ENCODE measurements around the gene MSANTD4.

MSANTD4 gene

DNA sequence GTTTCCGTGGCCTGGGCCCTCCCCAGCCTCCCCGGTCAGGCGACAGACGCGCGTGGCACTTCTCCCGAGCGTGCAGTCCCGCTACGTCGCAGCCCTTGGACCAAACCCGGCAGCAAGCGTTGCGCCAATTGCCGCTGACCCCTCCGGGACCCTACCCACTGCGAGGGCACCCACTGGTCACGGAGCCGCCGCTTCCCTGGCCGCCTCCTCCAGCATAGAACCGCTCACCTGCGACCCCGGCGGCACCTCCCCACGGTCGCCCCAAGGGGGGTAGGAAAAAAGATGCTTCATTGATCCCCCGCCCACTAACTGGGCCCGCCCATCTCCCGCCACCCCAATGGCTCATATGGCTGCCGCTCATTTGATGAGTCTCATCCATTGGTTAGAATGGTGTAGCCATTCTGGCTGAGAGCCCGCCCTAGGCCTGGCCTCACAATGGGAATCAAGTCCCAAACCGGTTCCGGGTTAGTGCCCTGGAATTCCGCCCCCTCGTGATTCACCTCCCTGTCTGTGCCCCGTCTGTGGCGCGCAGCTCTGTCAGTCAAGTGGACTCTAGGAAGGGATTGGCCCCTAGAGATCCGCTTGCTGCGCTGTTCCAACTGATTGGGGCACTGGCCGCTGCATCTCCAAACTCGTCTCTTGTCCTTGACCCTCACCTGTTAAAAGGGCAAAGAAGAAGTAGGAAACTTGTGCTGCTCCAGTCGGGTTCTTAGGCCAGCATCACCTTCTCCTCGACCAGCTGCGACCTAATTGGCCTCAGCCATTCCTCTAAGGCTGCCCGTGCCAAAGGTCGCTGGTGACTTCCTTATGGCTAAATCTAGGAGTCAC, at the start of gene MSANTD4:
Gene MSANTD4, minus strand, starts transcription at position 274 of the 828 bp plus-strand sequence. CDS start 11,323 bp downstream, outside the sequence.
- peak within 1 kb of the TSS; percentile 90 for H3K4me3 ChIP-seq (ENCODE audit: low read depth, low read length)
- no peaks in the 10 kb centered on the region for H3K36me3 ChIP-seq (replicated peaks)
- peak; percentile 100 for DNase-seq
- H3K27ac ChIP-seq, result peak within 1 kb of the TSS; percentile 70
- H3K27me3 ChIP-seq (replicated peaks), result no peaks in the 10 kb centered on the region
- in situ Hi-C loops (cut with HindIII; ENCODE audit: low pct_ligation_motif_present, low sequenced_read_pairs), result no loop called here
- TF ChIP-seq, protein P1, sequence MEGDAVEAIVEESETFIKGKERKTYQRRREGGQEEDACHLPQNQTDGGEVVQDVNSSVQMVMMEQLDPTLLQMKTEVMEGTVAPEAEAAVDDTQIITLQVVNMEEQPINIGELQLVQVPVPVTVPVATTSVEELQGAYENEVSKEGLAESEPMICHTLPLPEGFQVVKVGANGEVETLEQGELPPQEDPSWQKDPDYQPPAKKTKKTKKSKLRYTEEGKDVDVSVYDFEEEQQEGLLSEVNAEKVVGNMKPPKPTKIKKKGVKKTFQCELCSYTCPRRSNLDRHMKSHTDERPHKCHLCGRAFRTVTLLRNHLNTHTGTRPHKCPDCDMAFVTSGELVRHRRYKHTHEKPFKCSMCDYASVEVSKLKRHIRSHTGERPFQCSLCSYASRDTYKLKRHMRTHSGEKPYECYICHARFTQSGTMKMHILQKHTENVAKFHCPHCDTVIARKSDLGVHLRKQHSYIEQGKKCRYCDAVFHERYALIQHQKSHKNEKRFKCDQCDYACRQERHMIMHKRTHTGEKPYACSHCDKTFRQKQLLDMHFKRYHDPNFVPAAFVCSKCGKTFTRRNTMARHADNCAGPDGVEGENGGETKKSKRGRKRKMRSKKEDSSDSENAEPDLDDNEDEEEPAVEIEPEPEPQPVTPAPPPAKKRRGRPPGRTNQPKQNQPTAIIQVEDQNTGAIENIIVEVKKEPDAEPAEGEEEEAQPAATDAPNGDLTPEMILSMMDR (IDR thresholded peaks at IDR 0.05; ENCODE audit: low read depth, low read length, missing control alignments), result no peak

DNA sequence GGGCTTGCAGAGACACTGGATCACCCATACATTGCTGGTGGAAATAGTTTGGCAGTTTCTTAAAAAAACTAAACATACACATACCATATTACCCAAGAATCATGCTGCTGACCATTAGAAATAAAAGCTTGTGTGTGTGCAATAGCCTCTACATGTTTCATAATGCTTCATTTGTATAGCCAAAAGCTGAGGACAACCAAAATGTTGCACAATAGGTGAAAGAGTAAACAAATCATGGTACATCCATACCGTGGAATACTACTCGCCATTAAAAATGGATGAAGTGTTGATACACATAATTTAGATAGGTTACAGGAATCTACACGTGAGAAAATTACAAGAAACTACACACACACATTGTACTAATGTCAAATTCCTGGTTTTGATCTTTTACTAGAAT, 48.6 kb upstream of the MSANTD4 start:
- H3K27ac ChIP-seq, result no peak overlapping the region
- no peaks in the 10 kb centered on the region for H3K27me3 ChIP-seq (replicated peaks)
- TF ChIP-seq, protein P1 (IDR thresholded peaks at IDR 0.05; ENCODE audit: low read depth, low read length, missing control alignments), result no peak
- no peak overlapping the region for H3K4me3 ChIP-seq (ENCODE audit: low read depth, low read length)
- H3K36me3 ChIP-seq (replicated peaks), result no peaks in the 10 kb centered on the region
- no peak for DNase-seq
- in situ Hi-C loops (cut with HindIII; ENCODE audit: low pct_ligation_motif_present, low sequenced_read_pairs), result no loop called here

DNA sequence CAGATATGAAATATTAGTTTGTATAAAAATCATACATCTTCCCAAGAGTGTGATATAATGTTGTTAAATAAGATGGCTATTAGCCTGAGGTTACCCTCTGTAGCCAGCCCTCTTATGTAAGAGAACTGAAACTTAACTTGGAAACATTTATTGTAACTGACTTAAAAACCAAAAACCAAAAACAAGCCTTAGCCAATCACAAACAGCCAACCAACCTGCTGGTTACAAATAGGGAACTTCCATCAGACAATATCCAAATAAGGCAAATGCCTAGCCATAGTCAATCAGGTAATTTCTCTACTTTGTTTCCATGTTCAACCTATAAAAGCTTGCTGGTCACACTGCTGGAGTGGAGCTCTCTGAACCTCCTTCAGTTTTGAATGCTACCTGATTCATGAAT, 41.0 kb upstream of the MSANTD4 start:
- Histone ChIP-seq H3K27me3 (replicated peaks) (no peaks in the 10 kb centered on the region), H3K36me3 (replicated peaks) (no peaks in the 10 kb centered on the region), H3K27ac (no peak overlapping the region), H3K4me3 (ENCODE audit: low read depth, low read length) (no peak overlapping the region)
- no peak for DNase-seq
- in situ Hi-C loops (cut with HindIII; ENCODE audit: low pct_ligation_motif_present, low sequenced_read_pairs), result no loop called here
- TF ChIP-seq, protein P1 (IDR thresholded peaks at IDR 0.05; ENCODE audit: low read depth, low read length, missing control alignments), result no peak

DNA sequence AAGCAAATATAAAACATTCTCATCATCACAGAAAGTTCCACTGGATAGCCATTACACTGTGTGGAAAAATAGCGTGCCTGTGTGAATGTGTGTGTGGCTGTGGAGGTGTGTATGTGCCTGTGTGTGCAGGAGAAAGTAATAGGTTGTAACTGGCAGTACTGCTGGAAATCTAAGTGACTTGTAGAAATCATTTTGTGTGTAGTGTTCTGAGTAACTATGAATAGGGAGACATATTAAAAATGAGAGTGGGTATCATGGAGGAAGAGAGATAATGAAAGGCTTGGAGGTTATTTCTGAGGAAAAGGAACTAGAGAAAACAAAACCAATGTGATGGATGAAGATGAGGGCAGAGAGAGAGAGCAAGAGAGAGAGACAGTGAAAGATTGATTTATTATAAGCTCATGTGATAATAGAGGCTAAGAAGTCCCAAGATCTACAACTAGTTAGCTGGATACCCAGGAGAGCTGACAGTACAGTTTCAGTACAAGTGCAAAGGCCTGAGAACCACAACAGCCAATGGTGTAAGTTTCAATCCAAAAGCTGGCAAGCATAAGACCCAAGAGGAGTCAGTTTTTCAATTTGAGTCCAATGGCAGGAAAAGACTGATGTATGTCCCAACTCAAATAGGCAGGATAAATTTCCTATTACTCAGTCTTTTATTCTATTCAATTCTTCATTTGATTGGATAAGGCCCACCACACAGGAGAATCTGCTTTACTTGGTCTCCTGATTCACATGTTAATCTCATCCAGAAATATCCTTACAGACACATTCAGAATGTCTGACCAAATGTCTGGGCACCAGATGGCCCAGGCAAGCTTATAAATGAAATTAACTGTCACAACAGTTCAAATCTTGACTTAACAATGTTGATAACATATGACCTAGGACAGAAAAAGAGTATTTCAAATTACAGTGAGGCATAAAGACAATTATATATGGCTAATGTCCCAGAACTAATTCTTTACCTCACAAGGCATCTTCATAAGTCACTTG, 40.2 kb upstream of the MSANTD4 start:
- TF ChIP-seq, protein P1 (IDR thresholded peaks at IDR 0.05; ENCODE audit: low read depth, low read length, missing control alignments), result no peak
- DNase-seq, result no peak
- H3K4me3 ChIP-seq (ENCODE audit: low read depth, low read length), result no peak overlapping the region
- no peaks in the 10 kb centered on the region for H3K27me3 ChIP-seq (replicated peaks)
- no peak overlapping the region for H3K27ac ChIP-seq
- in situ Hi-C loops (cut with HindIII; ENCODE audit: low pct_ligation_motif_present, low sequenced_read_pairs), result no loop called here
- no peaks in the 10 kb centered on the region for H3K36me3 ChIP-seq (replicated peaks)

DNA sequence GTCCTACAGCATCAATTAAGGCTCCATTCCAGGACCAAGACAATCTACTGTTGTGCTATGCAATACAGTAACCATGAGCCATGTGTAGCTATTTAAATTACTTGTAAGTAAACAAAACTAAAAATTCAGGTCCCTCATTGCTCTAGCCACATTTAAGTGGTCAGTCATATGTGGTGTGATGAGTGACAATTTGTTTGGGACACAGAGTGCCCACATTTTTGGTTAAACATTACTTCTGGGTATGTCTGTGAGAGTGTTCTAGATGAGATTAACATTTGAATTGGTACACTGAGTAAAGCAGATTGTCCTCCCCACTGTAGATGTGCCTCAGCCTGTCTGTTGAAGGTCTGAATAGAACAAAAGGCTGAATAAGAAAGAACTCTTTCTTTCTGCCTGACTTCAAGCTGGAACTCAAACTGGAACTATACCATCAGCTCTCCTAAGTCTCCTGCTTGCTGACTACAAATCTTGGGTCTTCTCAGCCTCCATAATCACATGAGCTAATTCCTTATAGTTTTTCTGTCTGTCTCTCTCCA, 39.3 kb upstream of the MSANTD4 start:
- Histone ChIP-seq H3K27ac (no peak overlapping the region), H3K36me3 (replicated peaks) (no peaks in the 10 kb centered on the region)
- in situ Hi-C loops (cut with HindIII; ENCODE audit: low pct_ligation_motif_present, low sequenced_read_pairs), result no loop called here

More for the DNA sequence above, 39.3 kb upstream of the MSANTD4 start:
- no peak for DNase-seq
- no peaks in the 10 kb centered on the region for H3K27me3 ChIP-seq (replicated peaks)
- no peak overlapping the region for H3K4me3 ChIP-seq (ENCODE audit: low read depth, low read length)
- TF ChIP-seq, protein P1 (IDR thresholded peaks at IDR 0.05; ENCODE audit: low read depth, low read length, missing control alignments), result no peak

Measured in brain microvascular endothelial cell (primary cell).